ENCODE measurements around the gene ZBTB16. TPM values are rescaled to one million over a fixed set of nuclear protein-coding genes. Genes with fewer than 3 reads are reported as not detected.

ZBTB16 gene
- polyA plus RNA-seq, 2 donors, result 4.6 to 9.6 TPM

DNA sequence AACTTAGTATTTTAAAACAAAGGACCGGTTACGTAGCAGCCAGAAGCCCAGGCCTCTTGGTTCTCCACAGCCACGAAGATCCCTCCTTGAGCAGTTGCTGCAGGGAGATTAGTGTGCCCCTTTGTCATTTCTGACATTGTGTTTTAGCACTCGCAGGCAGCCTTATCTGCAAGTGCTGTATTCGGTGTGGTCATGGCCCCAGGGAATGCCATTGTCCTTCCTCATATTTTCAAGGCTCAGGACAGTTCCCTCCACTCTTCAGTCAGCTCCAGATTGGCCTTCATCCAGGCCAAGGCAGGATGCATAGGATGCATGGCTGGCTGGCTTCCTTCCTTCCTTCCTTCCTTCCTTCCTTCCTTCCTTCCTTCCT is 88.5 kb downstream of the ZBTB16 start:
- Histone ChIP-seq H3K27me3 (ENCODE audit: control insufficient read depth in 1 of 2, insufficient read depth in 2 of 2, low read length in 2 of 2) (no peaks in the 10 kb centered on the region), H3K4me3 (ENCODE audit: low read depth in 1 of 2, low read length in 2 of 2) (no peak overlapping the region), H3K27ac (ENCODE audit: low read depth in 2 of 2, low read length in 1 of 2) (peak overlapping the region; percentile 15 to 40), H3K4me1 (ENCODE audit: control insufficient read depth in 2 of 2, insufficient read depth in 2 of 2, low read length in 1 of 2) (peaks cover 0 to 8% of the 10 kb centered on the region in 2 donors), H3K36me3 (ENCODE audit: control insufficient read depth in 2 of 2, insufficient read depth in 2 of 2, low read length in 1 of 2) (peaks cover 0 to 2% of the 10 kb centered on the region in 2 donors), H3K9me3 (ENCODE audit: control insufficient read depth in 2 of 2, insufficient read depth in 1 of 2, low read depth in 1 of 2, low read length in 1 of 2) (no peaks in the 10 kb centered on the region)
- WGBS, 2 donors, result 57 to 58% methylated on average over 5 of the region's 5 CpGs

DNA sequence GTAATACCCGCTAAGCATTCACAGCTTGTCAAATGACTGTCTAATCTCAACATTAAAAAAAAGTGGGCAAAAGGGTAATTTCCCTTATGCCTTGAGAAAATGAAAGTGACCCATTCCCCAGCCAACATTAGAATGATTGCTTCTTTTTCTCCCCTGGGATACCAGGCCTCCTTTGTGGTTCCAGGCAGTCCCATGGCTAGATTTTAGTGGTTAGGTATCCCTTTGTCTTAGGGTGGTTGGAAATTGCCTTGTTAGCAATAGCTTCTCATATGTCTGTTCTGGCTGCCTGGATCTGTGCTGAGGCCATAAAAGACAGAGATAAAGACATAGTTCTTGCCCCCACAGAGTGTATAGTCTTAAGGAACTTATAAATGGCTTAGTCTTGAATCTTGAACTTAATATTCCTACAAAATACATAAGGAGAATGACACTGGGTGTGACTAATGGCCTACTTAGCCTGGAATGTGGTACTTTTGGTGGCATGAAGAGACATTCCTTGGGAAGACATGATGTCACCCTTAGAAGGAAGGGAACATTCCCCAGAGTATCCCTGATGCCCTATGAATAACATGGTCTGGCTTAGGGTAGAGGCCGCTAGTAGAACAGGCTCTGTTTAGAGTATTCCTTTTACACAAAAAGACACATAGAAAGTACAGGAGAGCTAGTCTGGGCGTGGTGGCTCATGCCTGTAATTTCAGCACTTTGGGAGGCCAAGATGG is 90.3 kb downstream of the ZBTB16 start:
- no peaks in the 10 kb centered on the region for H3K36me3 ChIP-seq (ENCODE audit: control insufficient read depth in 2 of 2, insufficient read depth in 2 of 2, low read length in 1 of 2)
- H3K9me3 ChIP-seq (ENCODE audit: control insufficient read depth in 2 of 2, insufficient read depth in 1 of 2, low read depth in 1 of 2, low read length in 1 of 2), result no peaks in the 10 kb centered on the region
- no peaks in the 10 kb centered on the region for H3K27me3 ChIP-seq (ENCODE audit: control insufficient read depth in 1 of 2, insufficient read depth in 2 of 2, low read length in 2 of 2)
- H3K4me3 ChIP-seq (ENCODE audit: low read depth in 1 of 2, low read length in 2 of 2), result no peak overlapping the region
- H3K4me1 ChIP-seq (ENCODE audit: control insufficient read depth in 2 of 2, insufficient read depth in 2 of 2, low read length in 1 of 2), result peaks cover 0 to 8% of the 10 kb centered on the region in 2 donors
- H3K27ac ChIP-seq (ENCODE audit: low read depth in 2 of 2, low read length in 1 of 2), result peak overlapping the region in 1 of 2 donors; percentile 32
- 90 to 92% methylated on average over 3 of the region's 3 CpGs for WGBS, 2 donors

DNA sequence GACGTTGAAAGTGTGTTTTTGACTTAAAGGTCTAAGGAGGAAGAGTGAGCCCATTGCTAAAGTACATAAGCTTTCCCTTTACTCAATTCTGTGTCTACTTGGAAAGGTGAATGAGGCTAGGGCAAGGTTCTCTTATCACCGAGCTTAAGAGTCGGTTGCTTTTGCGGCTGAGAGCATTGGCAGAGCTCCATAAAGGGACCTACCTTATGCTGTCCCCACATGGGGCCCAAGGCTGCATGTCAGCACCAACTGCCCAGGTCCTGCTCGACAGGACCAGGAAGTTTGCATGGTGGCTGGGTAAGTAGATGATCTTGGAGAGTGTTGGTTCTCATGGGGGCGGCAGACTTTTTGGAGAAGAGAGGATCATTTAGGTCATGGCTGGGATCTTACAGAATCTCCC is 91.2 kb downstream of the ZBTB16 start:
- no peaks in the 10 kb centered on the region for H3K36me3 ChIP-seq (ENCODE audit: control insufficient read depth in 2 of 2, insufficient read depth in 2 of 2, low read length in 1 of 2)
- no peaks in the 10 kb centered on the region for H3K9me3 ChIP-seq (ENCODE audit: control insufficient read depth in 2 of 2, insufficient read depth in 1 of 2, low read depth in 1 of 2, low read length in 1 of 2)
- no peak overlapping the region for H3K27ac ChIP-seq (ENCODE audit: low read depth in 2 of 2, low read length in 1 of 2)
- WGBS, 2 donors, result 73 to 78% methylated on average over 6 of the region's 6 CpGs
- H3K4me1 ChIP-seq (ENCODE audit: control insufficient read depth in 2 of 2, insufficient read depth in 2 of 2, low read length in 1 of 2), result peaks cover 0 to 15% of the 10 kb centered on the region in 2 donors
- no peak overlapping the region for H3K4me3 ChIP-seq (ENCODE audit: low read depth in 1 of 2, low read length in 2 of 2)
- no peaks in the 10 kb centered on the region for H3K27me3 ChIP-seq (ENCODE audit: control insufficient read depth in 1 of 2, insufficient read depth in 2 of 2, low read length in 2 of 2)

DNA sequence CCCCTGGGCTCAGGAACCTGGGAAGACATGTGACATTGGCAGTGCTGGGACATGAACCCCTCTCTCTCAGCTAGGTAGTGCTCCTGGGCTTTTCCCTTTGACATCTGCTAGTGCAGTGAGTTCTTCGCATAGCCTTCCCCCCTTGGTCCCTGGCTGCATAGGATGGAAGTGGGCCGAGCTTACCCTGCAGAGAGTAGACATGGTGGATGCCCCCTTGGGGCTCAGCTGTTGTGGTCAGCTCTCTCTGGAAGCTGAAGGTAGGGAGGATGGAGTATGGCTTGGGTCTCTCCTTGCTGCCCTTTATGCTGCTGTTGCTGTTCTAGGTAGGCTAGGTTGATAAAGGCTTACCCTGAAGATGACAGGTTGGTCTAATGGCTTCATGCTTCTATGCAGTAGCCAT is 92.1 kb downstream of the ZBTB16 start:
- Histone ChIP-seq H3K27me3 (ENCODE audit: control insufficient read depth in 1 of 2, insufficient read depth in 2 of 2, low read length in 2 of 2) (no peaks in the 10 kb centered on the region), H3K27ac (ENCODE audit: low read depth in 2 of 2, low read length in 1 of 2) (peak overlapping the region; percentile 8 to 14), H3K4me3 (ENCODE audit: low read depth in 1 of 2, low read length in 2 of 2) (no peak overlapping the region), H3K36me3 (ENCODE audit: control insufficient read depth in 2 of 2, insufficient read depth in 2 of 2, low read length in 1 of 2) (peaks cover 0 to 4% of the 10 kb centered on the region in 2 donors), H3K9me3 (ENCODE audit: control insufficient read depth in 2 of 2, insufficient read depth in 1 of 2, low read depth in 1 of 2, low read length in 1 of 2) (no peaks in the 10 kb centered on the region), H3K4me1 (ENCODE audit: control insufficient read depth in 2 of 2, insufficient read depth in 2 of 2, low read length in 1 of 2) (peaks cover 5 to 24% of the 10 kb centered on the region in 2 donors)
- WGBS, 2 donors, result 96 to 99% methylated on average over 2 of the region's 2 CpGs

DNA sequence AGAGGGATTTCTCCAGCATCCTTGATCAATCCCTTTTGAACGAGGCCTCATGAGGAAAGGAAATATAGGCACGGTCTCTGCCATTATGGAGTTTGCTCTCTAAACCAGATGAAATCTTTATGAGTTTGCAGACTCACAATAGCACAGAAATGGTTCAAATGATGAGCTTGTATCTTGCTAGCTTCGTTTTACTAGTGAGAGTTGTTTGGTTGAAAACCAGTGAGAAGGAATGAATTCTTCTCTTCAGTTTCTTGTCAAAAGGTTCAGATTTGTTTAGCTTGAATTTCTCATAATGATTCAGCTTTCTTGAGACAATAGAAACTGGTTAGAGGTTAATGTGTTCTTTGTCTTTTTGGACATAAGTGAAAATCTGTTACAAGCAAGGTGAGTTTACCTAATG is 92.7 kb downstream of the ZBTB16 start:
- Histone ChIP-seq H3K36me3 (ENCODE audit: control insufficient read depth in 2 of 2, insufficient read depth in 2 of 2, low read length in 1 of 2) (peaks cover 0 to 4% of the 10 kb centered on the region in 2 donors), H3K27me3 (ENCODE audit: control insufficient read depth in 1 of 2, insufficient read depth in 2 of 2, low read length in 2 of 2) (no peaks in the 10 kb centered on the region), H3K9me3 (ENCODE audit: control insufficient read depth in 2 of 2, insufficient read depth in 1 of 2, low read depth in 1 of 2, low read length in 1 of 2) (no peaks in the 10 kb centered on the region), H3K4me1 (ENCODE audit: control insufficient read depth in 2 of 2, insufficient read depth in 2 of 2, low read length in 1 of 2) (peaks cover 5 to 27% of the 10 kb centered on the region in 2 donors), H3K4me3 (ENCODE audit: low read depth in 1 of 2, low read length in 2 of 2) (no peak overlapping the region), H3K27ac (ENCODE audit: low read depth in 2 of 2, low read length in 1 of 2) (peak overlapping the region in 1 of 2 donors; percentile 8)
- 86 to 88% methylated on average over 3 of the region's 3 CpGs for WGBS, 2 donors

DNA sequence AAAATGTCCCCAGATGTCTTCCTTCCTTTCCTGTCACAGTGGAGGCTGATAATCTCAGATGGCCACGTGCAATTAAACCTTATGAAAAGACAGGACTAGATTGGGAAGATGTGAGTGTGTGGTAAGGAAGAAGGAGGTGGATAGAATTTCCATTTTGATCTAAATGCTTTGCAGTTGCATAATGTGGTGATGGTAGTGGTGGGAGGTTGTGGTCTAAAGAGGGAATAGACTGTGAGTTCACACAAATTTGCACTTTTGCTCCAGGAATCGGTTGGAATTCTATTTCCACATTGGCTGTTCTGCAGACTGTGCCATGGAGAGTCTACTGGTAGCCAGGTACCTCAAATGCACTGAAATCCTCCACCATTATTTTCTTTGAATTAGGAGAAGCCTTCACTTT is 93.3 kb downstream of the ZBTB16 start:
- Histone ChIP-seq H3K4me3 (ENCODE audit: low read depth in 1 of 2, low read length in 2 of 2) (no peak overlapping the region), H3K27me3 (ENCODE audit: control insufficient read depth in 1 of 2, insufficient read depth in 2 of 2, low read length in 2 of 2) (no peaks in the 10 kb centered on the region), H3K4me1 (ENCODE audit: control insufficient read depth in 2 of 2, insufficient read depth in 2 of 2, low read length in 1 of 2) (peaks cover 5 to 32% of the 10 kb centered on the region in 2 donors), H3K36me3 (ENCODE audit: control insufficient read depth in 2 of 2, insufficient read depth in 2 of 2, low read length in 1 of 2) (peaks cover 0 to 4% of the 10 kb centered on the region in 2 donors), H3K27ac (ENCODE audit: low read depth in 2 of 2, low read length in 1 of 2) (peak overlapping the region in 1 of 2 donors; percentile 89), H3K9me3 (ENCODE audit: control insufficient read depth in 2 of 2, insufficient read depth in 1 of 2, low read depth in 1 of 2, low read length in 1 of 2) (no peaks in the 10 kb centered on the region)
- WGBS, 2 donors, result 76 to 85% methylated on average over 2 of the region's 2 CpGs

DNA sequence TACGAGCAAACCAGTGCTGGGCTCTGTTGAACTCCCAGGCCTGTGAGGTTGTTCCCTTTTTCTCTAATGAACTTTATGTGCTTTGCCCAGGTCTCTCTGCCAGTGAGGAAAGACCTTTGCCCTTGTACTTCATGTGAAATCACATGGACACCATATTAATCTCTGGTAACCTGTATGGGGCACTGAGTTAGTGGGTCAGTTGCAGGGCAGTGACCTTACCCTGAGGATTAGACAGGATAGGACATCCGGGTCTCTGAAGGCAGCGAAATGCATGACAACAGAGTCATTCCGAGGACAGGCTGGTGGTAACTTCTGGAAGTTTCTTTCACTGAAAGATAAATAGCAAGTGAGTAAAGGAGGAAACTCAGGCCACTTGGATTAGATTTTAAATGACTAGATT is 93.7 kb downstream of the ZBTB16 start:
- WGBS, 2 donors, result 86 to 94% methylated on average over 4 of the region's 4 CpGs
- H3K4me1 ChIP-seq (ENCODE audit: control insufficient read depth in 2 of 2, insufficient read depth in 2 of 2, low read length in 1 of 2), result peaks cover 5 to 32% of the 10 kb centered on the region in 2 donors
- peak overlapping the region; percentile 64 to 89 for H3K27ac ChIP-seq (ENCODE audit: low read depth in 2 of 2, low read length in 1 of 2)

DNA sequence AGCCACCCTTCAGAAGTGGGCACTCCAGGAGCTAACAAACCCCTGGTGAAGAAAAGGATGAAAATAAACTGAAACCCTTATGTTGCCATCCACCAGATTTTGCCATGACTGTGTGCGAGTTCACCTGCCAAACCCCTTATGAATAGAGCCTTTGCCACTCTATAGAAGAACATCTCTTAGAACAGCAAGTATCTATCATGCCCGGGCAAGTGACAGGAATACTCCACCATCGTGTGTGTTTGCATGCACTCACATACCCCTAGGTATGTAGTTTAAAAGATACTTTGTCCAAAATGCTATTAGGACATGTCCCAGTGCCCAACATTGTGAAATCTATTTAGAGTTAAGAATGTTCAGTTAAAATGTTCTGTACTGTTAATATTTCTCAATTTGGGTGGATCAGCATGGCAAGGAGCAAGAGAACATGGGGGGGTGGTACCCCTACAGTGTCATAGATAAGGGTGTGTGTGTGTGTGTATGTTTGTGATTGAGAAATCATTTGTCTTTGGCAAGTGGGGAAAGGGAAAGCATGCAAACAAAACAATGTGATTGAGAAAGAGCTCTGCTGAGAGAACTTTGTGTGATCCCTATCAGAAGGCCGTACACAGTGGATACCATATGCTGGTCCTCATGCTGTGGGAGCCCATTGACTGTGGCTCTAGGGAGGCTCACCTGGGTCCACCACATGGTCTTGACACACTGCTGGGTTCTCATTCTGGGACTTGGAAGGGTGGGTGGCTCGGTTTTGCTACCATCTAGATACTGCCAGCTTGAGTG is 94.9 kb downstream of the ZBTB16 start:
- Histone ChIP-seq H3K27me3 (ENCODE audit: control insufficient read depth in 1 of 2, insufficient read depth in 2 of 2, low read length in 2 of 2) (no peaks in the 10 kb centered on the region), H3K36me3 (ENCODE audit: control insufficient read depth in 2 of 2, insufficient read depth in 2 of 2, low read length in 1 of 2) (peaks cover 0 to 4% of the 10 kb centered on the region in 2 donors), H3K27ac (ENCODE audit: low read depth in 2 of 2, low read length in 1 of 2) (peak overlapping the region; percentile 94 to 97), H3K9me3 (ENCODE audit: control insufficient read depth in 2 of 2, insufficient read depth in 1 of 2, low read depth in 1 of 2, low read length in 1 of 2) (no peaks in the 10 kb centered on the region), H3K4me1 (ENCODE audit: control insufficient read depth in 2 of 2, insufficient read depth in 2 of 2, low read length in 1 of 2) (peaks cover 5 to 38% of the 10 kb centered on the region in 2 donors), H3K4me3 (ENCODE audit: low read depth in 1 of 2, low read length in 2 of 2) (no peak overlapping the region)
- WGBS, 2 donors, result 56 to 75% methylated on average over 5 of the region's 5 CpGs

More for the DNA sequence above, 93.7 kb downstream of the ZBTB16 start:
- H3K36me3 ChIP-seq (ENCODE audit: control insufficient read depth in 2 of 2, insufficient read depth in 2 of 2, low read length in 1 of 2), result peaks cover 0 to 4% of the 10 kb centered on the region in 2 donors
- H3K4me3 ChIP-seq (ENCODE audit: low read depth in 1 of 2, low read length in 2 of 2), result no peak overlapping the region
- no peaks in the 10 kb centered on the region for H3K27me3 ChIP-seq (ENCODE audit: control insufficient read depth in 1 of 2, insufficient read depth in 2 of 2, low read length in 2 of 2)
- no peaks in the 10 kb centered on the region for H3K9me3 ChIP-seq (ENCODE audit: control insufficient read depth in 2 of 2, insufficient read depth in 1 of 2, low read depth in 1 of 2, low read length in 1 of 2)

DNA sequence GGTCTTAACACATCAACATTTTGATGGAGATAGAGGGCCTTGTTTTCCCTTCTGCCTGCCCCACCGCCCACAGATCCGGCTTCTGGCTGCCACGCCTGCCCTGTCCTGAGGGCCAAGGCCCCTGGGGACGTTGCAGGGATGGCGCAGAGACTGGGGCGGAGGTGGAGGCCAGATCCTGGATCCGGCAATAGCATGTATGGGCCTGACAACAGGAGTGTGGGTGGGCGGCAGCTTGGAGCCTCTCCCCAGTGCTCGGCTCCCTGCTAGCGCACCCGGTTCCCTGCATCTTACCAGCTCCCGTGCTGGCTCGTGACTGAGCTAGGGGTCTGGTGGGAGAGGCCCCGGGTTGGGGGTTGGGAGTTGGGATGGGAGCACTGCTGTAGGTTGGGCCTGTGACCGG is 95.6 kb downstream of the ZBTB16 start:
- Histone ChIP-seq H3K4me3 (ENCODE audit: low read depth in 1 of 2, low read length in 2 of 2) (no peak overlapping the region), H3K36me3 (ENCODE audit: control insufficient read depth in 2 of 2, insufficient read depth in 2 of 2, low read length in 1 of 2) (peaks cover 0 to 4% of the 10 kb centered on the region in 2 donors), H3K27me3 (ENCODE audit: control insufficient read depth in 1 of 2, insufficient read depth in 2 of 2, low read length in 2 of 2) (no peaks in the 10 kb centered on the region), H3K4me1 (ENCODE audit: control insufficient read depth in 2 of 2, insufficient read depth in 2 of 2, low read length in 1 of 2) (peaks cover 5 to 40% of the 10 kb centered on the region in 2 donors), H3K9me3 (ENCODE audit: control insufficient read depth in 2 of 2, insufficient read depth in 1 of 2, low read depth in 1 of 2, low read length in 1 of 2) (no peaks in the 10 kb centered on the region), H3K27ac (ENCODE audit: low read depth in 2 of 2, low read length in 1 of 2) (peak overlapping the region; percentile 94 to 97)
- 65 to 76% methylated on average over 15 of the region's 15 CpGs for WGBS, 2 donors
